ENCODE results near the gene CAMK1G. TPM values are rescaled to one million over a fixed set of nuclear protein-coding genes. Genes with fewer than 3 reads are reported as not detected.

Gene CAMK1G
- total and polyA plus RNA-seq, 2 donors = 0.14 to 0.27 TPM

- no peaks in the 10 kb centered on the region for H3K4me1 ChIP-seq (ENCODE audit: control insufficient read depth in 2 of 2, insufficient read depth in 2 of 2, low read length in 2 of 2)
- no peaks in the 10 kb centered on the region for H3K27me3 ChIP-seq (ENCODE audit: control insufficient read depth in 2 of 2, insufficient read depth in 1 of 2, low read length in 1 of 2)
- no peak for DNase-seq (ENCODE audit: low read depth in 6 of 9, low spot score in 9 of 9)
- H3K36me3 ChIP-seq (ENCODE audit: control insufficient read depth in 2 of 2, insufficient read depth in 2 of 2, low read length in 1 of 2) = no peaks in the 10 kb centered on the region
- no peak overlapping the region for H3K27ac ChIP-seq (ENCODE audit: low read depth in 1 of 2, low read length in 1 of 2)
- H3K4me3 ChIP-seq (ENCODE audit: low read length in 2 of 2) = no peak overlapping the region
- H3K9me3 ChIP-seq (ENCODE audit: control insufficient read depth in 2 of 2, insufficient read depth in 1 of 2, low read length in 1 of 2) = no peaks in the 10 kb centered on the region
- WGBS = 65% methylated on average over 6 of the region's 6 CpGs
Observed at GRCh38 chr1:209618756-209619420, 35.4 kb downstream of the CAMK1G start.

DNA sequence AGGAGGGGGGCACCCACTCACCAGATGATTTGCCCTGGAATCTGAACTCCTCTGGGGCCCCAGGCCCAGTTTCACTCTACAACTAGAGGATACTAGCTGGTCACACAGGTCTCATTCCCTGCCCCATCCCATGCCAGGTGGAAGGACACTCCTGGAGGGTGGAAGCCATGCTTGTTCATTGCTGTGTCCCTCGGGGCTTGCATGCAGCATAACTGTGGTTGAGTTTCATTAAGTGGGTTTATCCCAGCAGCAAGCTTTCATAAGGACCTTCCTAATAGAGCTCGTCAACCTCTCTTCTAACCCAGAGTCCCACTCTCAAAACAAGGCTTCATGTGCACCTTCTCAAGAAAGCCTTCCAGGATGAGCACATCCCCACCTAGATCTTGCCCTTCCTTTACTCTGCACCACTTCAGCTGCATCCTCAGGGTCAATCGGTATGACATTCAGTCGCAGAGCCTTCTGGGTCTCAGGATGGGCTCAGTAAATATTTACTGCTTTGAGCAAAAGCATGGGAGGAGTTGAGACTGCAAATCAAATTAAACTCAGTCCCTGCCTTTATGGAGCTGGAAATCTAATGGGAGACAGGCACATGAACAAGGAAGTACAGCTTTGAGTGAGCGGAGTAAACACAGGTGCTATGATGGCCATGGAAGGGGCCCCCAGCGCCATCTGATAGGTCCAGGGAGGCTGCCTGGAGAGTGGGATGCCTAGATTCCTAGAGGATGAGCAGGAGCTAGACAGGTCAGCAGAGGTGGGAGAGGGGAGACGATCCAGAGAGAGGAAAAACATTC is 36.4 kb downstream of the CAMK1G start:
- H3K27ac ChIP-seq (ENCODE audit: low read depth in 1 of 2, low read length in 1 of 2) = no peak overlapping the region
- H3K4me3 ChIP-seq (ENCODE audit: low read length in 2 of 2) = no peak overlapping the region
- H3K4me1 ChIP-seq (ENCODE audit: control insufficient read depth in 2 of 2, insufficient read depth in 2 of 2, low read length in 2 of 2) = no peaks in the 10 kb centered on the region
- H3K36me3 ChIP-seq (ENCODE audit: control insufficient read depth in 2 of 2, insufficient read depth in 2 of 2, low read length in 1 of 2) = no peaks in the 10 kb centered on the region
- no peaks in the 10 kb centered on the region for H3K9me3 ChIP-seq (ENCODE audit: control insufficient read depth in 2 of 2, insufficient read depth in 1 of 2, low read length in 1 of 2)
- H3K27me3 ChIP-seq (ENCODE audit: control insufficient read depth in 2 of 2, insufficient read depth in 1 of 2, low read length in 1 of 2) = no peaks in the 10 kb centered on the region
- no peak for DNase-seq (ENCODE audit: low read depth in 6 of 9, low spot score in 9 of 9)
- WGBS = 95% methylated on average over 7 of the region's 7 CpGs

DNA sequence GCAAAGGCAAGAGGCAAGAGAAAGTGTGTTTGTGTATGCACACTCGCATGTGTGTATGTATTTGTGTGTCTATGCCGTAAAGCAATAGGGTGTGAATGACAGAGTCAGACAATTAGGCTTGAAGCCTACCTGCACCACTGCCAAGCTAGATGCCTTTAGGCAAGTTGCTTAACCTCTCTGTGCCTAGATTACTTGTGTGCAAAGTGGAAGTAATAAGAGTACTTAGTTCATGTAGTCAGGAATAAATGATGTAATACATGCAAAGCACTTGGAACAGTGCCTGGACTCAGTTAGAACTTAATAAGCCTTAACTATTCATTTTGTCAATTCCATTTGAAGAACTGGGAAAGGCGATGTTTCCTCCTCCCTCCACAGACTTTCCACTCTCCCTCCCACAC is 37.0 kb downstream of the CAMK1G start:
- Histone ChIP-seq H3K4me3 (ENCODE audit: low read length in 2 of 2) (no peak overlapping the region), H3K4me1 (ENCODE audit: control insufficient read depth in 2 of 2, insufficient read depth in 2 of 2, low read length in 2 of 2) (no peaks in the 10 kb centered on the region), H3K27me3 (ENCODE audit: control insufficient read depth in 2 of 2, insufficient read depth in 1 of 2, low read length in 1 of 2) (no peaks in the 10 kb centered on the region), H3K9me3 (ENCODE audit: control insufficient read depth in 2 of 2, insufficient read depth in 1 of 2, low read length in 1 of 2) (no peaks in the 10 kb centered on the region), H3K27ac (ENCODE audit: low read depth in 1 of 2, low read length in 1 of 2) (no peak overlapping the region), H3K36me3 (ENCODE audit: control insufficient read depth in 2 of 2, insufficient read depth in 2 of 2, low read length in 1 of 2) (no peaks in the 10 kb centered on the region)
- 97% methylated on average over 3 of the region's 3 CpGs for WGBS
- DNase-seq (ENCODE audit: low read depth in 6 of 9, low spot score in 9 of 9) = no peak

- Histone ChIP-seq H3K4me1 (ENCODE audit: control insufficient read depth in 2 of 2, insufficient read depth in 2 of 2, low read length in 2 of 2) (no peaks in the 10 kb centered on the region), H3K27ac (ENCODE audit: low read depth in 1 of 2, low read length in 1 of 2) (no peak overlapping the region), H3K36me3 (ENCODE audit: control insufficient read depth in 2 of 2, insufficient read depth in 2 of 2, low read length in 1 of 2) (no peaks in the 10 kb centered on the region), H3K27me3 (ENCODE audit: control insufficient read depth in 2 of 2, insufficient read depth in 1 of 2, low read length in 1 of 2) (no peaks in the 10 kb centered on the region), H3K4me3 (ENCODE audit: low read length in 2 of 2) (no peak overlapping the region), H3K9me3 (ENCODE audit: control insufficient read depth in 2 of 2, insufficient read depth in 1 of 2, low read length in 1 of 2) (no peaks in the 10 kb centered on the region)
- DNase-seq (ENCODE audit: low read depth in 6 of 9, low spot score in 9 of 9) = no peak
- WGBS = 65% methylated on average over 4 of the region's 4 CpGs
Observed at GRCh38 chr1:209621286-209621685, 37.8 kb downstream of the CAMK1G start.

GRCh38 chr1:209621741-209622655 is 38.5 kb downstream of the CAMK1G start:
- no peak overlapping the region for H3K27ac ChIP-seq (ENCODE audit: low read depth in 1 of 2, low read length in 1 of 2)
- H3K4me1 ChIP-seq (ENCODE audit: control insufficient read depth in 2 of 2, insufficient read depth in 2 of 2, low read length in 2 of 2) = no peaks in the 10 kb centered on the region
- 96% methylated on average over 11 of the region's 11 CpGs for WGBS
- no peaks in the 10 kb centered on the region for H3K9me3 ChIP-seq (ENCODE audit: control insufficient read depth in 2 of 2, insufficient read depth in 1 of 2, low read length in 1 of 2)
- no peak overlapping the region for H3K4me3 ChIP-seq (ENCODE audit: low read length in 2 of 2)
- no peaks in the 10 kb centered on the region for H3K36me3 ChIP-seq (ENCODE audit: control insufficient read depth in 2 of 2, insufficient read depth in 2 of 2, low read length in 1 of 2)
- no peaks in the 10 kb centered on the region for H3K27me3 ChIP-seq (ENCODE audit: control insufficient read depth in 2 of 2, insufficient read depth in 1 of 2, low read length in 1 of 2)
- no peak for DNase-seq (ENCODE audit: low read depth in 6 of 9, low spot score in 9 of 9)

GRCh38 chr1:209622841-209623829 is 39.6 kb downstream of the CAMK1G start:
- DNase-seq (ENCODE audit: low read depth in 6 of 9, low spot score in 9 of 9) = no peak

DNA sequence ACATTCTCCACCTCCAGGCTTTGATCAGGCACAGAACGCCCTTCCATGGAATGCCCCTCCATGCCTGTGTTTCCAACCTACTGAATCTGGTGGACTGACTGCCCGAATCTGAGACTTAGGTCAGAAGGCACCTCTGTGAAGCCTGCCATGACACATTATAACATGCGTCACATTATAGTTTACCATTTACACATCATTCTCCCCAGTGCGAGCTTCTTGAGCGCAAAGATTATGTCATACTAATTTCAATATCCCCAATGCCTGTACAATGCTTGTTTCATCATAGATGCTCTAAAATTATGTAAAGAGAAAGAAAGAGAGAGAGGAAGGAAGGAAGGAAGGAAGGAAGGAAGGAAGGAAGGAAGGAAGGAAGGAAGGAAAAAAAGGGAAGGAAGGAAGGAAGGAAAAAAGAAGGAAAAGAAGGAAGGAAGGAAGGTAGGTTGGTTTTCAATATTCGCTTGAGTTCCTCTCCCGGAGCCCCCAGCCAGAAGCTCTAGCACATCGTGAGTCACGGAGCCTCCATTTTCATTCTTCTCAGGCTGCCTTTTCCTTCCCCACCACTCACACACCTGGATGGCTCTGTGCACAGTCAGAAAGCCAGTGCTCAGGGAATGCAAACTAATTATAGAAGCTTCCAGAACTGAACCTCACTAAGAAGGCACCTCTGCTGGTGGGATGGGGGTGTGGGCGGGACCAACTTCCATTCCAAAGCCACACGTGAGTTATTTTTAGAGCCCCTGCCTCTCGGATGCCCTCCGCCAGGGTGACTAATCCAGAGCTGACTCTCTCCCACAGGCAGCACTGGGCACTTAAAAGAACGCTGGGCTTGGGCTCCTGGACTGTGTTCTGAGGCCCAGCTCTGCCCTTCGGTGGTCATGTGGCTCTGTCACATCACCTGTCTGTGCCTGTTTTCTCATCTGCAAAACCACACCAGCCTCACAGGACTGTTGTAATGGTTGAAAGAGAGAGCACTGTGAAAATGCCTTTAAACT is 41.3 kb downstream of the CAMK1G start:
- H3K27me3 ChIP-seq (ENCODE audit: control insufficient read depth in 2 of 2, insufficient read depth in 1 of 2, low read length in 1 of 2) = peaks cover 0 to 3% of the 10 kb centered on the region in 2 donors
- H3K4me1 ChIP-seq (ENCODE audit: control insufficient read depth in 2 of 2, insufficient read depth in 2 of 2, low read length in 2 of 2) = no peaks in the 10 kb centered on the region
- no peak overlapping the region for H3K4me3 ChIP-seq (ENCODE audit: low read length in 2 of 2)
- H3K9me3 ChIP-seq (ENCODE audit: control insufficient read depth in 2 of 2, insufficient read depth in 1 of 2, low read length in 1 of 2) = no peaks in the 10 kb centered on the region
- no peak for DNase-seq (ENCODE audit: low read depth in 6 of 9, low spot score in 9 of 9)
- no peaks in the 10 kb centered on the region for H3K36me3 ChIP-seq (ENCODE audit: control insufficient read depth in 2 of 2, insufficient read depth in 2 of 2, low read length in 1 of 2)
- 92% methylated on average over 15 of the region's 15 CpGs for WGBS
- no peak overlapping the region for H3K27ac ChIP-seq (ENCODE audit: low read depth in 1 of 2, low read length in 1 of 2)

More at GRCh38 chr1:209622841-209623829, 39.6 kb downstream of the CAMK1G start:
- Histone ChIP-seq H3K4me1 (ENCODE audit: control insufficient read depth in 2 of 2, insufficient read depth in 2 of 2, low read length in 2 of 2) (no peaks in the 10 kb centered on the region), H3K36me3 (ENCODE audit: control insufficient read depth in 2 of 2, insufficient read depth in 2 of 2, low read length in 1 of 2) (no peaks in the 10 kb centered on the region), H3K4me3 (ENCODE audit: low read length in 2 of 2) (no peak overlapping the region), H3K9me3 (ENCODE audit: control insufficient read depth in 2 of 2, insufficient read depth in 1 of 2, low read length in 1 of 2) (no peaks in the 10 kb centered on the region), H3K27me3 (ENCODE audit: control insufficient read depth in 2 of 2, insufficient read depth in 1 of 2, low read length in 1 of 2) (no peaks in the 10 kb centered on the region), H3K27ac (ENCODE audit: low read depth in 1 of 2, low read length in 1 of 2) (no peak overlapping the region)
- whole genome bisulfite sequencing = 93% methylated on average over 24 of the region's 24 CpGs

Measured in thymus (tissue), 11 donors.